SK-N-SH (cell line): ENCODE data around the gene SLC52A3.

ENCODE experiments used
- CHD2 ChIP-seq: fragments of 150-350 bp; IDR thresholded peaks from 2 replicates; pipeline ENCODE4 v1.6.1; 2018; ENCODE audit warnings: low read length; ENCODE audit not compliant: partially characterized antibody
- RXRA ChIP-seq: IDR thresholded peaks from 2 replicates; pipeline ENCODE4 v1.4.0; 2012; ENCODE audit warnings: low read depth, mild to moderate bottlenecking, borderline replicate concordance

GRCh38 chr20:725491-725890, 42.8 kb downstream of the SLC52A3 start:
- TF ChIP-seq RXRA, result no peak
- TF ChIP-seq CHD2, result no peak
